ENCODE results near the gene CCL18.

DNA sequence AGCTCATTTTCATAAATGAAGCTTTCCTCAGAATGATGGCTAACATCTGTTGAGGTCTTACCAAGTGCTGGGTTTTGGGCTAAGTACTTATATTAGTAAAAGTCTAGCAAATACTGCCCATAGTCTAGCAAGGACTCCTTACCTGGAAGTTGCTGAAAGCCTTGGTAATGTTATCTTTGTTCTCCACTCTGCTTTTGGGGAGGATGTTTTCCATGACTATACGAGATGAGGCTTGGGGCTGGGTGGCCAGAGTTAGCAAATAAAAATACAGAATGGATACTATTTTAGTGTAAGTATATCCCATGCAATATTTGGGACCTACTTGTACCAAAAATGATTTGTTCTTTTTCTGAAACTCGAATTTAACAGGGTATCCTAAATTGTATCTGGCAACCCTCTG, 7.7 kb downstream of the CCL18 start:
- TF ChIP-seq POLR2A (IDR thresholded peaks at IDR 0.05): no peak
- TF ChIP-seq, protein P1, sequence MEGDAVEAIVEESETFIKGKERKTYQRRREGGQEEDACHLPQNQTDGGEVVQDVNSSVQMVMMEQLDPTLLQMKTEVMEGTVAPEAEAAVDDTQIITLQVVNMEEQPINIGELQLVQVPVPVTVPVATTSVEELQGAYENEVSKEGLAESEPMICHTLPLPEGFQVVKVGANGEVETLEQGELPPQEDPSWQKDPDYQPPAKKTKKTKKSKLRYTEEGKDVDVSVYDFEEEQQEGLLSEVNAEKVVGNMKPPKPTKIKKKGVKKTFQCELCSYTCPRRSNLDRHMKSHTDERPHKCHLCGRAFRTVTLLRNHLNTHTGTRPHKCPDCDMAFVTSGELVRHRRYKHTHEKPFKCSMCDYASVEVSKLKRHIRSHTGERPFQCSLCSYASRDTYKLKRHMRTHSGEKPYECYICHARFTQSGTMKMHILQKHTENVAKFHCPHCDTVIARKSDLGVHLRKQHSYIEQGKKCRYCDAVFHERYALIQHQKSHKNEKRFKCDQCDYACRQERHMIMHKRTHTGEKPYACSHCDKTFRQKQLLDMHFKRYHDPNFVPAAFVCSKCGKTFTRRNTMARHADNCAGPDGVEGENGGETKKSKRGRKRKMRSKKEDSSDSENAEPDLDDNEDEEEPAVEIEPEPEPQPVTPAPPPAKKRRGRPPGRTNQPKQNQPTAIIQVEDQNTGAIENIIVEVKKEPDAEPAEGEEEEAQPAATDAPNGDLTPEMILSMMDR (IDR thresholded peaks at IDR 0.05): no peak

Measured in tibial nerve (tissue), 3 donors.